Left renal pelvis (tissue), 4 donors: Measurements from ENCODE around the gene ABTB2. TPM values are rescaled to one million over a fixed set of nuclear protein-coding genes. Genes with fewer than 3 reads are reported as not detected.

ENCODE experiments used
- DNase-seq, 4 donors: peaks; one replicate each; pipeline ENCODE4 v3.0.0-alpha.2; 2013; ENCODE audit warnings: low read depth in 4 of 4, low spot score in 3 of 4
- polyA plus RNA-seq, 4 donors: library from polyadenylated mRNA; unstranded; fragments of 120-200 nt; gene quantifications; one replicate each; pipeline ENCODE4 v1.2.1, GENCODE V29; 2013; ENCODE audit not compliant: insufficient read length in 4 of 4

The ABTB2 gene
- polyA plus RNA-seq, 4 donors = 4.4 to 13.9 (median 7.6) TPM

DNA sequence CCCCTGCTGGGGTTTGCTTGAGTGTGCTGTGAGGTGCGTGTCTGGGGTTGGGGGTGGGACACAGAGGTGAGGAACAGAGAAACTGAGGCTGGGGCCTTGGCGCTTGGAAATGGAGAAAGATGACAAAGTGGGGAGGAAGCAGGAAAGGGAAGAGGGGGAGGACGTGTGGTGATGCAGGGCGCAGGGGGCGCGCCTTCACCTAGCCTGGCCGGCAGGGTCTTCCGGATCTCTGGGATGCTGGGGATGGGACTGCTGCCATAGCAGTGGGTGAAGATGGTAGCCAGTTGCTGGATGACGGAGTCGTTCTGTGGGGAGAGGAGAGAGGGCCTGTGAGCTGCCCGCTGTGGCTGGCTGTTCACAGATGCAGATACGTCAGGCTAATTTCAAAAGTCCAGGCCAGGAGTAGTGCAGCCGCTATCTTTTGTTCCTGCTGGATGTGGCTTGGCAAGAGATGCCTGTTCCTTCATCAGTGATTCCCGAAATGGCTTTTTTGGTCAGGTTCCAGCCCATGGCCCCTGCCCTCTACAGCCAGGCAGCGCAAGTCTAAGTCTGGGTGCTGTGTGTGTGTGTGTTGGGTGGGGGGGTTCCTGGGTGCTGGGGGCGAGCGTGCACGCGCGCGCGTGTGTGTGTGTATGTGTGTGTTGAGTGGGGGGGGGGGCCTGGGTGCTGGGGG, 197.6 kb downstream of the ABTB2 start:
- DNase-seq = no peak

DNA sequence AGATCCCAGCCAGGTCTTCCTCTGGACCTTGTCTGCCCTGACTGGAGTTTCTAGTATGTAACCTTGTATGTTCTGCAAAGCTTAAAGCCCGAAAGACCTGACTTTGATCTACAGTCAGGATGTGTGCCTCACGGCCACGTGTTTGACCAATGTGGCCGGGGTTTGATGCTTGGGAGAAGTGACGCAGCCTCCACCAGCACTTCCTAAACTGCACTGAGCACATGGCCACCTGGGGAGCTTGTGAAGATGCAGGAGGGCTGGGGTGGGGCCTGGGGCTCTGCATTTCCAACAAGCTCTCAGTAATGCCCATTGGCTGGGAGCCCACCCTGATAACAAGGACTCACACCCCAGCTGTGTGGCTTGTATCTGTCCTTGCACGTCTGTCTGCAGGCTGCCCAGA, 199.1 kb downstream of the ABTB2 start:
- DNase-seq = no peak

DNA sequence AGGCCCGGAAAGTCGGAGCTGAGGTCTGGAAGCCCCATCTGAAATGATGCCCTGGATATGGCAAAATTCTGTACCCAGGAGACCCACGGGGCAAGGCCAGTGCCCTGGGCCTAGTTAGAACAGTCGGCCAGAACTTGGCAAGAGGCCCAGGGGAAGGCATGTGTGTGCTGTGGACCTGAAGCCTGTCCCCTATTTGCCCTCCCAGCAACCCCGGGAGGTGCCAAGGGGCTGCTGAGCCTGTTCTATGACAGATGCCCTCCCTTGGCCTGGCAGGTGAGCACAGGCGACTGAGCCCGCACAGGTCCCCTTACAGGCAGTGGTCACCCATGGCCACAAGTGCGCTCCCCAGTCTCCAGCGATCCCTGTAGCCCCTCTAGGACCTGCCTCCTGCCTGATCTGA, 200.6 kb downstream of the ABTB2 start:
- no peak for DNase-seq

DNA sequence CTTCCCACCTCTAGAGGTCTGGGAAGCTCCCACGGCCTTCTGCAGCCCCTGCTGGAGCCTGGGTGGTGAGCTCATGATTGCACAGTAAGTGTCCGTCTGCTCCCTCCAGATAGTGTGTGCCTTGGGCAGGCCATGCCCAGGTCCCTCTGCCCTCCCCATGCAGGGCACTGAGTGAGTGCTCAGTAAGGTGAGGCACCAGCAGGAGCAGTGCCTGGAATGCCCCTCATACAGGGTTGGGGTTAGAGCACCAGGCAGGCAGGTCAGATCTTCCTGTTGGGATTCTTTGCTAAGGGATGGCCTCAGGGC, 202.1 kb downstream of the ABTB2 start:
- no peak for DNase-seq

DNA sequence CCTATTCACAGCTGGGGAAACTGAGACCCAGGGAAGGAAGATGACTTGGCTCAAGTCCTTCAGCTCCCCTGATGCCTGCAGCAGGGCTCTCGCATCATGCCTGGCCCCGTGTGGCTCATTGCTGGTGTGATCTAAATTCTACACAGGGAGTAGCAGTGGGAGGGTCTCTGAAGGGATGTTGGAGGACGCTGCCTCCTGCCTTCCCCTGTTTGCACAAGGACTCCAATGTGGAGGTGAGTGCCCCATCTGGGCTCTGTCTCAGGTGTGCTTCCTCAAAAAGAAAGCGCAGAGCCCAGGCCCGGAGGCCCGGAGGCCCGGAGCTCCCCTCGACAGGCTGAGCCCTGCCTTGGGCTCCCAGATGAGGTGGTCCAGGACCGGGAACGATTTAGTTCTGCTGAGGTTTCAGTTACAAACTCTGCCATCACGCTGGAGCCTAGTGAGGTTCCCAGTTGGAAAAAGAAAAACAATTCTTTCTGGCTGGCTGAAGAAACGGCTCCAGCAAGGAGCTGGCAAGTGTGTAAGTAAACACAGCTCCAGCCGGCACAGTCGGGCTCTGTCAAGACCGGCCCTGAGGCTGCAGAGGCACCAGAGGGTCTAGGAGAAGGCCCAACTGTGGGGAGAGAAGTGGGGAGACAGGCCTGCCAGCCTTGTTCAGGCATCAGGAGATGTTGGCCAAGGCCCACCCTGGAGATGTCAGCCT, 202.6 kb downstream of the ABTB2 start:
- no peak for DNase-seq

DNA sequence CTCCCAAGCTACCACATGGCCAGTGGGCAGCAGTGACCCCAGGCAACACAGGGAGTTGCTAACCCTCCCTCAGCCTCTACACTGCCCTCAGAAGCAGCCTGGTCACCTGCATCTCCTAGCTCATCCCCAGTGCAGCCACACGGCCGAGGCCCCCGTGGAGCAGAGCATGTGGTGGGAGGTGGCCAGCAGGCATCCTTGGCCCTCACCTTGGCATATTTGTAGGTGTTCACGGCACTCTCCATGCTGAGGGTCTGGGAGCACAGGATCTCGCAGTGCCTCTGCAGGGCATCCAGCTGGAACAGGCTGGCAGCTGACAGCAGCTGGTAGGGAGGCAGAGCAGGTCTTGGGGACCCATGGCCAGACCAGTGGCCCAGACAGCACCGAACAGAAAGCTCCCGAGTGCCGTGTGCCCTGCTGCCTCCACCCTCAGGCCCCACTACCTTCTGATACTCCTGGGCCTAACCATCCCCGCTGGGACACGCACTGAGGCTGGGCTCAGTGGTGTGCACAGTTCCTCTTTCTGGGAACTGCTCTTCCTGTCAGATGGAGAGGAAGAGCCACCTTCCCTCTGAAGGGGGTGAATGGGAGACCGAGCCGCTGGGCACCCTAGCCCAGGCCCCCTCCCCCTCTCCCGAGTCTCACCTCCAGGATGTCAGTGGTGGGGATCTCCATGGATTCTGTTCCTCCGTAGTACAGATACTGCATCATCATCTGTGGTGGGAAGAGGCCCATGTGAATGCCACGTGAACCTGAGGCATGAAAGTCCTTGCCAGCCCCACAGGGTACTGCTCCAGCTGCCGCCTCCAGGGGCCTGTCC, 203.5 kb downstream of the ABTB2 start:
- DNase-seq = no peak

DNA sequence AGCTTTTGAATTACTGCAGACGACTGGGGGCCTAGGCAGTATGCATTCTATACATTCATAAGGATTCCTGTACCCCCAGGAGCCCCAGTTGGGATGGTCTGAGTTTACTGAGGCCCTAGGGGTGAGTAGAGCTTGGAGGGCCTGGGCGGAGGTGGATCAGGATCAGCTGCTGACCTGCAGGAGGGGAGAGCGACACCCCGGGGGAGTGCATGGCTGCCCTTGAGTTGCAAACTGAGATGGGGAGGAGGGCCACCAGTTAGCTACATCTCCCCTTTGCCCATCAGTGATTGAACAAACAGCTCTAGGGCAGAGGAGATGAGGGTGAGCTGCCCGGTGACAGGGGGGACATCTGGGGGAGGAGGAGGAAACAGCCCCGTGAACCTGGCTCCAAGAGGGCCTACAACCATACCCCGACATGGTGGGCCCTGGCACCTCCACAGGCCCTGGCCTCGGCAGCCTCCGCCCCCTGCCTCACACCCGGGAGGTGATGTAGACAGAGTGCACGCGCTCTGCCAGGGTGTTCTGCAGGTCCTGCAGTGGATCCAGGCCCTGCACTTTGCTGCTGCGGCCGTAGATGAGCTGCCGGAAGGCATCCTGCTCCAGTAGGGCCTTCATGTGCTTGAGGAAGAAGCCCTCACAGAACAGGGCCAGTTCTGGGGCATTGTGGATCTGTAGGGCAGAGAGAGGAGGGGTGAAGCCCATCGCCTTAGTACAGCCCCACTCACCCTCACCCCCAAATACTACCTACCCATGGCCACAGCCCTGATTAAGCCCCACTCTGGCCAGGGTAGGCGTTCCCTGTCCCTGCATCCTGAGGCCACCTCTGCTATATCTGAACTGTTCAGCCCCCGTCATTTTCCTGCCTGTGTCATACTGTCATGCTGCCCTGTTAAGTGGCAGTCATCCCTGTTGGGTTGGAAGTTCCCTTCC, 205.6 kb downstream of the ABTB2 start:
- DNase-seq = no peak

DNA sequence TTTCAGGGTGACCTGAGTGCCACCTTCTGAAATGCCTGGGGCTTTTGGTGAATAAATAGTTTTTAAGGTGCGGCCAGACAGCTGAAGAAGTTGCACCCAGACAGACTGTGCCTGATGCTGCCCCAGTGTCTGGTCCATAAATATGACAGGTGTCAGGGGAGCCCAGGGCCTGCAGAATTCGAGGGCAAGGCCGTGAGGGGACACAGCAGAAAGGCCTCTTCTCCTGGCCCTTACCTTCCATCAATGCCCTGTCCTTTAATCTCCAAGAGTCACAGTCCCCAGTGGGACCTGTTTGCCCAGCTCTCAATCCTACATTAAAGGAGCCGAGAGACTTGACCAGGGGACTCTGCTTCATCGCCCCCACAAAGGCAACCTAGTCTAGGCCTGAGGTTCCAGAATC, 206.6 kb downstream of the ABTB2 start:
- DNase-seq = no peak

DNA sequence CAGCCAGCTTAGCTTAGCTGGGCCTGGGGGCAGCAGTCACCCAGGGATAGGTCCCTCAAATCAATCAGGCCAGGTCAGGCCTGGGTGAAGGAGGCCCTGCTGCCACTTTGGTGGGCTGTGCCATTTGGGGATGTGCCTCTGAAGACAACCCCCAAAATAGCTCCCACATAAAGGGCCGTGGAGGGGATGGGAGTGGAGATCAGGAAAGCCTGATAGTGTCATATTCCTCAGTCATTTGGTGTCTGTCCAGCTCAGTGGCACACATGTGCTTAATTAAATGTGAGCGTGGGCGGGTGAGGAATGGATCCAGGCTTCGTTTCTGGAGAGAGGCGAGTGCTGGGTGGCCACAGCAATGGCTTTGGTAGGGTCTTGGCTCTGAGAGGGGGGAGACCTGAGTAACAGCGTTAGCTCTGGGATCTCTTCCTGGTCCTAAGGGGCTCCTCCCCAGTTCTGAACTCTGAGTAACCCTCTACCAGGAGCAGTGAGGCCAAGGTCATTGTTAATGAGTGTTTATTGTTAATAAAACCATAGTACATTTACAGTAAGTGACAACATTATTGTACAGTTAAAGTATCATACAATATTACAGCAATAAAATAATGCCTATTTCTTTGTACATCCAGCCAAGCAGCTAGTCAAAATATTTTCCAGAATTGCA, 207.2 kb downstream of the ABTB2 start:
- DNase-seq = no peak

DNA sequence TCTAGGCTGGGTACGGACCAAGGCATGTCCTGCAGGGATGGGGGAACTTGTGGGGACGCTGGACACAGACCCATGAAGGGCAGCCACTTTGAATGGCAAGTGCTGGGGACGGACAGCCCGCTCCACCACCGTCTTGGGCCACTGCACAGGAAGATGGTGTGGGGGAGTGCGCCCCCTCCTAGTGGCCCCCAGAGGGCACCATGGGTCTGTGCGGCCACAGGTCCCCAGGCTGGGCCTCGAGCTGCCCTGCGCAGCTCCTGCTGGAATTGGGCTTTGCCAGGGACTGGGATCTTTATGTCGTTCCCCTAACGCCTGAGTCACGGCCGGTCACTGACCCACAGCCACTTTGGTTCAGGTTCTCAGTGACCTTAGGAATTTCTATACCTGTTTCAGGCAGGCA, 208.0 kb downstream of the ABTB2 start:
- no peak for DNase-seq

DNA sequence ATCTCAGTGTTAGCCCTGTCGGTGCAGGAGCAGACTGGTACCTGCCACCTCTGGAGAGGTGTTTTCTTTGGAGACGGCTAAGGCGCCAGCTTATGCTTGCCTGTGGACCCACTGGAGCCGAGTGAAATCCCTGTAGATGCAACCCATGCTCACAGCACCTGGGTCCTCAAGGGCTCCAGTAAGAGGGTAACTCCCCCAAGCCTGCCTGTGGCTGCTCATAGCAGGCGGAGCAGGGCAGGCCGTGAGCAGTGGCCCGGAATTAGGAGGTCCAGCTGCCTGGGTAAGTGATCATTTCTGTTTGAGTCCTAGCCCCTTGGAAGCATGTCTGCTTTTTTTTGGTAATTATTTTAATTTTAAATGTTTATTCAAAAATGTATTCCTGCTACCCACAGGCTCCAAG, 208.5 kb downstream of the ABTB2 start:
- no peak for DNase-seq

DNA sequence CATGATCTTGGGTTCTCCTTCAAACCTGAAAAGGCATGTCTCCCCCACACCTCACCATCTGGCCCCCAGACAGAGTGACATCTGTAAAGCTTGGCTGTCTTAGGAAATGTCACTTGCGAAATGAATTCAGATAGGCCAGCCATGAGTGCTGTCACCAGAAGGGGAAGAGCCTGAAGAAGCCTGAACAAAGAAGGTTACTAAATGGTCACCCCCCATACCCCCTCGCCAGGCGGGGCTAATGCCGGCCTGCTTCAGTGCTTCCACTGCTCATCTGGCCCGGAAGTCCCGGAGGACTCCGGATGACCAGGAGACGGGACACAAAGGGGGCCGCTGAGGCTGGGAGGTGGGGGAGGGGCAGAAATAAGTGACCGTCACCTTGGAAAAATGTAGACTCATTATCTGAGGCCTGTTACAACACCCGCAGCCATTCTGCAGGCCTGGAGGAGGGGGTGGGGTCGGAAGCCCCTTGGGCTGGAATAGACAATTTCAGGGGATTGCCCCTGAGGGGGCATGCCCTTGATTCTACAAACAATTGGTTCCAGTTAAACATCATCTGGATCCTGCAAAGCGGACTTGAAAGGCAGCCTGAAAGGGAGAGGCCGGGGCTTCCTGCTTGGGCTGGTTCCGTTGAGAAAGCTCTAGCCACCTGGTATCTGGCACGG, 209.2 kb downstream of the ABTB2 start:
- no peak for DNase-seq

DNA sequence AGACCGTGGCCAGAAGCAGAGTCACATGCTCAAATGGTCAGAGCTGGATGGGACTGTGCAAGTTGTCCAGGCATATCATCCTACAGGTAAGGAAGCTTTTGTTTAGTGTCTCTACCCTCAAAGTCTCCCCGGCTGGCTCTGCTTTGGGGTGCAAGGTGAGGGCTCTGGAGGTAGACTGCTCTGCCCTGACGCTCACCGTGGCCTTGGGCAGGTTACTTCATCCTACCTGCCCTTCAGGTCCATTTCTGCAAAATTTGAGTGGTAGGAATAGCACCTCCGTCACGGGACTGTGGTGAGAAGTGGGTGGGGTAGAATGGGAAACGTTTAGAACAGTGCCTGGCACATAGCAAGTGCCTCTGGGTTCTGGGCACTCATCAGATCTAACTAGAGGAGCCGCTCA, 210.2 kb downstream of the ABTB2 start:
- no peak for DNase-seq

DNA sequence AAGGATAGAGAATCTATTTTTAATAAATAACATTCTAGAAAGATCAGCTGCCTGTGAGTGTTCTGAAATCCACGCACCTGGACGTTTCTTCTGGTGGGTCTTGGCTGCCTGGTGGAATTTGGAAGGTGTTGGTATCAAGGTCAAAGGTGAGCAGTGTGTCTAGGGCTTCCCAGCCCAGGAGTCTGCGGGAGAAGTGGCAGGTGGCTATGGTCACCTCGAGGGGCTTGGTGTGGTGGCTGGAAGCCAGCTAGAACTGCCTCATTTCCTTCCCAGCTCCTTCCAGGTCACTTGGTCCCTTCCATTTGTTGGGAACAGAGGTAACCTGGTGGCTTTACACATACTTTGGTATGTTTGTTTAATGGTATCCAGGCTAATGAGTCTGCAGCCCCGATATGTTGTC, 210.9 kb downstream of the ABTB2 start:
- DNase-seq = no peak

DNA sequence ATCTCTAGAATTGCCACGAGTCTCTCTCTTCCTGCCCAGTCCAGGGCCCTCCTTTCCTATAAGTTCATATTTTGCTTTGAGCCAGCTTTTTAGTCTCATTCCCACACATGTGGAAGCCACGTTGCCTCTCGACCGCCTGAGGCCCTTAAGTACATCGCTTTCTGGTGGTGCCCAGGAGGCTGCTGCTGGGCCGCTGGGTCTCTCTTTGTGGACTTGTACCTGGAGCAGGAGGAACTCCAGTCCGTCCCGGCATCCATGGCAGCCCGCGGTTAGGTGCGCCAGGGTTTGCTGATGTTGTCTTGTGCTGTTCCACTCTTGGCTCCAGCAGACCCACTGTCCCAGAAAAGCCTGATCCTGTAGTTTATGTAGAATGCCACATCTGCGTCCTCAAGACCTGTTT, 211.4 kb downstream of the ABTB2 start:
- DNase-seq = no peak

DNA sequence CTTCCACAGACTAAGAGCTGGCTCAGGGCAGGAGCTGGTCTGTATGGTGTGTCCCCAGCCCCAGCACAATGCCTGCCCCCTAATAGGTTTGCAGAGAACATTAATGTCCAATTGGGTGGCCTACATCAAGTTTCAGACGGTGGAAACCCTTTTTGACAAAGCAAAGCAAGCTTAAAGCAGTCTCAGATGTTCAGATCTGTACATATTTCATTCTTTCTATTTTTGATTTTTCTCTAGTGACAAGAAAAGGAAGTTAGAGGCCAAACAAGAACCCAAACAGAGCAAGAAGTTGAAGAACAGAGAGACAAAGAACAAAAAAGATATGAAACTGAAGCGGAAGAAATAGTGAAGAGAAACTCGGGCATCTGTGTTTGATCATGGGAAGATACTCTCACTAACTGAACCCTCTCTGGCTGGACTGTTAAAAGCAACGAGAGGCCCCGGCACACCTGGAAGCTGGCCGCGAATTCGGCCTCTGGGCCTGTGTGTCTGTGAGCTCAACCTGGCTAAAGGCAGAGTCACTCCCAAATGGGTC, 211.9 kb downstream of the ABTB2 start:
- no peak for DNase-seq

DNA sequence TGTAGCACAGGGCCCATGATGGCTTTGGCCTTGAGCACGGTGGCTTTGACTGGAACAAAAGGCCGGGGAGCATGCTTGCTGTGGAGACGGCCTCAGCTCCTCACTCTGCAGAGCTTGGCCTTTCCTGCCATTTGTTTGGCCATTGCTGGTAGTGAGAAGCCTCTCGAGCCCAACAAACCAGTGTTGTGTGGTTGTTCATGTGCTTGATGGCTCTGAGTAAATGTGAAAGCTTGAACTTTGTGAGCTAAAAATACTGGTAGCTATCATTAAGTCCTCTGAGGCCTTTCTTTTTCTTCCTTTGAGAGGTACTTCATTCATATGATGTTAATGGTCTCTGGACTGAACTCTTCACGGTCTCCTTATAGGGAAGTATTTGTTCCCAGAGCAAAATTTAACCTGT, 212.7 kb downstream of the ABTB2 start:
- no peak for DNase-seq

DNA sequence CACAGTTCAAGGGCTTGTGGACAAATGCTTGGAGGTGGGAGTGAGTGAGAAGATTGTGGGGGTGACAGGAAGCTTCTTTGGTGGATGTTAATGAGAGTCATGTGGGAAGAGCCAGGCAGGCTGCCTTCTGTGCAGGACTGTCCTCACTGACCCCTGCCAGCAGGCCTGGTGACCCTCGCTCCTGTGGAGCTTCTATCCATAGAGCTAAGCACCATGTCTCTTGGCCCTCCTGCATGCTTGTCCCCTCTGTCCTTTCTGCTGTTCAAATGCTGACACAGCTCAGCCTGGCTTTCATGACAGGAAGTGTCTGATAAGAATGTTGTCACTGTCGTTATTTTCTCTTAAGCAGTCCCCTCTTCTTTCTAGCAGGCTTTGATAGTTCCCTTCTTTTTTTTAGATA, 214.8 kb downstream of the ABTB2 start:
- no peak for DNase-seq

DNA sequence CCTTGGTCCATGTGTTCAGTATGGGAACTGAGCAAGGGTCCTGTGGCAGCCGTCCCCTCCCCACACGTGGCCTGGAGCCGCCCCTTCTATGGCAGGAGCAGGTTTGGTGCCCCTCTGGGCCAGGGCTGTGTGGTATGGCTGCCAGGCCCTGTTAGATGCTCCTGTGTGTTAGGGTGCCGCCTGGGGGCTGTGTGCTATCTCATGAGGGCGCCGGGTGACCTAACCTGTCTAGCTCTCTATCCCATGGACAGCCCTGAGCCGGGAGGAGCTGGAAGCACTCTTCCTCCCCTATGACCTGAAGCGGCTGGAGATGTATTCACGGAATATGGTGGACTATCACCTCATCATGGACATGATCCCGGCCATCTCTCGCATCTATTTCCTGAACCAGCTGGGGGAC, 217.7 kb downstream of the ABTB2 start:
- no peak for DNase-seq

DNA sequence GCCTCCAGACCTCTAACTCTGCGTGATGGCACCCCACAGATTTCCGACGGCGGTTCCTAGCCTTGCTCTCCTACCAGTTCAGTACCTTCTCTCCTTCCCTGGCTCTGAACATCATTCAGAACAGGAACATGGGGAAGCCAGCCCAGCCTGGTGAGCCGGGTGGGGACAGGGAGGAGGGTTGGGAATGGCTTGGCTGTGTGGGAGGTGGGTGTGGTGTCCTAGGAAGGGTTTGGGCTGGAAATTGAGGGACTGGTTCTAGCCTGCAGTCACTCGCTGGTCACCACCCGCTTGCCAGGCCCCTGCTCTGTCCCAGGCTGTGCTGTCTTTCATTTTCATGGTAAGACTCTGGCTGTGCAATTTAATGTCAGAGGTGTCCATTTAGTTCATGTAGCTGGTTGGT, 218.5 kb downstream of the ABTB2 start:
- no peak for DNase-seq
